Testis (tissue), 2 donors: ENCODE measurements around the gene IGF2R.

Experiments used
- POLR2A ChIP-seq: fragments of 450-650 bp; IDR thresholded peaks from one replicate; pipeline ENCODE4 v1.6.1; 2017; ENCODE audit warnings: antibody characterized with exemption, mild to moderate bottlenecking, moderate library complexity
- TF ChIP-seq, protein P1 (sequence below), 3 experiments: fragments of 450-650 bp in 2 of 3; fragments of 200-600 bp in 1 of 3; sonication (generic) in 1 of 3; IDR thresholded peaks; one replicate each; pipeline ENCODE4 v1.5.1; 2016 to 2019; ENCODE audit warnings: antibody characterized with exemption in 3 of 3, mild to moderate bottlenecking in 2 of 3, moderate library complexity in 1 of 3

DNA sequence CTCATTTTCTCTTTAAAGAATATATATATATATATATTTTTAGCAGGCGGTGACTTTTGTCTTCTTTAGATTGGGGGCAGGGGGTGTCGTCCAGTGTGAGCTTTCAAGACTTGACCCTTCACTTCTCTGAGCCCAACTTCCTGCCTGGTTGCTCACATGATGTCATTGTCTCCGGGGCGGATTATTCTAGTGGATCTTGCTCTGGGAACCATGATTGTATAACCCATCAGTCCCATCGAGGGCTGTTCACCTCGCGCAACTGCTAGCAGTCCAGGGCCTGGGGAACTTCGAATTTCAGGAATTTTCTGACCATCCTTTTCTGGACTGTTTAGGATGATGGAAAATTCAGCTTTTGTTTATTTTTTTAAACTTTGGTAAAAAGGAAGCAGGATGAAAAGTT, 1.0 kb downstream of the IGF2R start:
- TF ChIP-seq, protein P1, sequence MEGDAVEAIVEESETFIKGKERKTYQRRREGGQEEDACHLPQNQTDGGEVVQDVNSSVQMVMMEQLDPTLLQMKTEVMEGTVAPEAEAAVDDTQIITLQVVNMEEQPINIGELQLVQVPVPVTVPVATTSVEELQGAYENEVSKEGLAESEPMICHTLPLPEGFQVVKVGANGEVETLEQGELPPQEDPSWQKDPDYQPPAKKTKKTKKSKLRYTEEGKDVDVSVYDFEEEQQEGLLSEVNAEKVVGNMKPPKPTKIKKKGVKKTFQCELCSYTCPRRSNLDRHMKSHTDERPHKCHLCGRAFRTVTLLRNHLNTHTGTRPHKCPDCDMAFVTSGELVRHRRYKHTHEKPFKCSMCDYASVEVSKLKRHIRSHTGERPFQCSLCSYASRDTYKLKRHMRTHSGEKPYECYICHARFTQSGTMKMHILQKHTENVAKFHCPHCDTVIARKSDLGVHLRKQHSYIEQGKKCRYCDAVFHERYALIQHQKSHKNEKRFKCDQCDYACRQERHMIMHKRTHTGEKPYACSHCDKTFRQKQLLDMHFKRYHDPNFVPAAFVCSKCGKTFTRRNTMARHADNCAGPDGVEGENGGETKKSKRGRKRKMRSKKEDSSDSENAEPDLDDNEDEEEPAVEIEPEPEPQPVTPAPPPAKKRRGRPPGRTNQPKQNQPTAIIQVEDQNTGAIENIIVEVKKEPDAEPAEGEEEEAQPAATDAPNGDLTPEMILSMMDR (IDR thresholded peaks at IDR 0.05): no peak
- no peak for TF ChIP-seq POLR2A
